Tibial artery (tissue), 4 donors: ENCODE results near the gene POT1.

ENCODE experiments used
- DNase-seq, 2 donors: peaks; one replicate each; pipeline ENCODE4 v3.0.0-alpha.2; 2019
- H3K27ac ChIP-seq, 2 donors: fragments of 200-600 bp; sonication (generic) in 1 of 2; 1 replicate in 1 of 2; 2 replicates in 1 of 2; pipeline ENCODE4 v1.5.1; 2018 to 2019; ENCODE audit warnings: mild to moderate bottlenecking in 1 of 2
- H3K27me3 ChIP-seq, 2 donors: fragments of 200-600 bp; sonication (generic) in 1 of 2; one replicate each; pipeline versions ENCODE4 v1.5.1 to v1.6.0; 2016 to 2019
- H3K36me3 ChIP-seq, 3 donors: fragments of 200-600 bp; sonication (generic) in 2 of 3; one replicate each; pipeline ENCODE4 v1.5.1; 2016 to 2019; ENCODE audit warnings: mild to moderate bottlenecking in 2 of 3
- H3K4me1 ChIP-seq, 4 donors: fragments of 200-600 bp; sonication (generic) in 2 of 4; 1 replicate in 3 of 4; 2 replicates in 1 of 4; pipeline ENCODE4 v1.5.1; 2016 to 2019
- H3K4me3 ChIP-seq, 2 donors: fragments of 200-600 bp; sonication (generic) in 1 of 2; 1 replicate in 1 of 2; 2 replicates in 1 of 2; pipeline ENCODE4 v1.5.1; 2018 to 2019; ENCODE audit warnings: mild to moderate bottlenecking in 2 of 2
- H3K9me3 ChIP-seq, 3 donors: fragments of 200-600 bp; sonication (generic) in 1 of 3; one replicate each; pipeline ENCODE4 v1.5.1; 2016 to 2019
- intact Hi-C: fragments of 100-400 bp; cut with DNase I; formaldehyde crosslinking; loops from one replicate; pipeline ENCODE4 v1.15.0; 2023; ENCODE audit warnings: low total_unique reads
- TF ChIP-seq, protein P1 (sequence below), 2 experiments: fragments of 200-600 bp in 1 of 2; fragments of 450-650 bp in 1 of 2; IDR thresholded peaks; one replicate each; pipeline ENCODE4 v1.5.1; 2017 to 2019; ENCODE audit warnings: antibody characterized with exemption in 2 of 2, mild to moderate bottlenecking in 1 of 2, moderate library complexity in 1 of 2

The POT1 gene

DNA sequence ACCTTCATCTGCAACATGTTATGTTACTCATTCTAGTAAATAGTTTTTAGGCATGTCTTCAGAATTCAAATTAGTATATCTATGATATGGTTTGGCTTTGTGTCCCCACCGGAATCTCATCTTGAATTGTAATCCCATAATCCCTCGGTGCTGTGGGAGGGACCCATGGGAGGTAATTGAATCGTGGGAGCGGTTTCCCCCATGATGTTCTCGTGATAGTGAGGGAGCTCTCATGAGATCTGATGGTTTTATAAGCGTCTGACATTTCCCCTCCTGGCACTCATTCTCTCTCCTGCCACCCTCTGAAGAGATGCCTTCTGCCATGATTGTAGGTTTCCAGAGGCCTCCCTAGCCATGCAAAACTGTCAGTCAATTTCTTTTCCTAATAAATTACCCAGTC, 143.6 kb downstream of the POT1 start:
- TF ChIP-seq, protein P1, sequence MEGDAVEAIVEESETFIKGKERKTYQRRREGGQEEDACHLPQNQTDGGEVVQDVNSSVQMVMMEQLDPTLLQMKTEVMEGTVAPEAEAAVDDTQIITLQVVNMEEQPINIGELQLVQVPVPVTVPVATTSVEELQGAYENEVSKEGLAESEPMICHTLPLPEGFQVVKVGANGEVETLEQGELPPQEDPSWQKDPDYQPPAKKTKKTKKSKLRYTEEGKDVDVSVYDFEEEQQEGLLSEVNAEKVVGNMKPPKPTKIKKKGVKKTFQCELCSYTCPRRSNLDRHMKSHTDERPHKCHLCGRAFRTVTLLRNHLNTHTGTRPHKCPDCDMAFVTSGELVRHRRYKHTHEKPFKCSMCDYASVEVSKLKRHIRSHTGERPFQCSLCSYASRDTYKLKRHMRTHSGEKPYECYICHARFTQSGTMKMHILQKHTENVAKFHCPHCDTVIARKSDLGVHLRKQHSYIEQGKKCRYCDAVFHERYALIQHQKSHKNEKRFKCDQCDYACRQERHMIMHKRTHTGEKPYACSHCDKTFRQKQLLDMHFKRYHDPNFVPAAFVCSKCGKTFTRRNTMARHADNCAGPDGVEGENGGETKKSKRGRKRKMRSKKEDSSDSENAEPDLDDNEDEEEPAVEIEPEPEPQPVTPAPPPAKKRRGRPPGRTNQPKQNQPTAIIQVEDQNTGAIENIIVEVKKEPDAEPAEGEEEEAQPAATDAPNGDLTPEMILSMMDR (IDR thresholded peaks at IDR 0.05): no peak
- no peaks in the 10 kb centered on the region for H3K27me3 ChIP-seq
- intact Hi-C loops: no loop called here

DNA sequence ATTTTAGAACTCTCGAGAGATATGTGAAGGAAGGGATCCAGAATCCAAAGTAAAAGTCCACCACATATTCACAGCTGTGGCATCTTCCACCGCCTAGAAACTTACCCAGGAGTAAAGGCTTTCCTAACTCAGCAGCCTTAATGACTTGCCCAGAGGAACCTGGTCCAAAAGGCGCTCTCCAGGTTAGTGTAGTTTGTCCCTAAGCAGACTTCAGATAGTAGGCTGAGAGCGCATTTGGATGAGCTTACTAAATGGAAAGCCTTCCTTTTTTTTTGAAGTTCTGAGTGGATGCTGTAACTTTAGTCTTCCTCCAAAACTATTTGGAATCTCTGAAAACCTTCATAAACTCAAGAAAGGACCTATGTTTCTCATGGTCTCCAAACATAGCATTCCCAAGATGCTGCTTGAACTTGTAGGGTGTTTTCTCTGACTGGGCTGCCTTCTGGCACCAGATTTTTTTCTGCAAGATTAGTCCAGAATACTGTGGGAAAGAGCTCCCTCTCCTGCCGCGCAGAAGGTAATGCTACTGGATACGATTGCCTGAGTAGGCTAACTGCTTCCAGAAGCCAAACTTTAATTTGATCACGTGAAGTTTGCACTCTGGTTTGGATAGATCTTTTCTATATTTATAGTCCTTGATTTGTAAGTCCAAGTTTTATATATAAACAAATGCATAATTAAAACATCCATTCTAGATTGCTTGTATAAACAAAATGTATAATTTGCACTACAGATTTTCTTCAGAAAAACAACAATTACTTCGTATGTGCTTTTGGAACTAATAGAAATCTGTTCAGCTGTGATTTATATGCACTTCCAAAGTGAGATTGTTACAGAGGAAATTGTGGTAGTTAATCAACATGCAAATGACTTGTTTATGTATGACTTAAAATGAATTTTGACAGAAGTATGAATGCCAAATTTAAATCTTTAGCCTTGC, 144.5 kb downstream of the POT1 start:
- no peaks in the 10 kb centered on the region for H3K27me3 ChIP-seq
- H3K4me3 ChIP-seq: no peak overlapping the region
- DNase-seq: no peak
- peaks cover 0 to under 1% (median 0%) of the 10 kb centered on the region in 4 donors for H3K4me1 ChIP-seq
- H3K36me3 ChIP-seq: no peaks in the 10 kb centered on the region
- TF ChIP-seq, protein P1 (IDR thresholded peaks at IDR 0.05): peak; percentile 63 to 69
- no peaks in the 10 kb centered on the region for H3K9me3 ChIP-seq
- intact Hi-C loops: no loop called here
- no peak overlapping the region for H3K27ac ChIP-seq

More for the DNA sequence above, 143.6 kb downstream of the POT1 start:
- no peak overlapping the region for H3K27ac ChIP-seq
- H3K4me3 ChIP-seq: no peak overlapping the region
- no peaks in the 10 kb centered on the region for H3K36me3 ChIP-seq
- no peak for DNase-seq
- no peaks in the 10 kb centered on the region for H3K9me3 ChIP-seq
- H3K4me1 ChIP-seq: peaks cover 0 to 9% (median 0%) of the 10 kb centered on the region in 4 donors

DNA sequence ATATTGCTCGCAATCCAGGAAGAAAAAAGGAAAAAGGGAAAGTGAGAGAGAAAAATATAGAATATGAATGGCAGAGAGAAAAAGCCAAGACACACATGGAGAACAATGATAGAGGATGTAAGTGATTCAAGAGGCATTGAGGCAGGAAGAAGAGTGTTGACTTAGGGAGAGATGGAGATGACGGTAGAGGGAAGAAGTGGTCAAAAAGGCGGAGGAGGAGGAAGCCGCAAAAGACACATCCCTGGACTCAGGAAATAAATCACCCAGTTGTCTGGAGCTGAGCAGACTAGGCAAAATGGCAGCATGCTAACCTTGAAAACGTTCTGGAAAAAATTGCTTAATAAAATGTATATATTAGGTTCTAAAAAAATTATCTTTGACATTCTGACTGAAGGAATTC, 146.4 kb downstream of the POT1 start:
- TF ChIP-seq, protein P1 (IDR thresholded peaks at IDR 0.05): no peak

DNA sequence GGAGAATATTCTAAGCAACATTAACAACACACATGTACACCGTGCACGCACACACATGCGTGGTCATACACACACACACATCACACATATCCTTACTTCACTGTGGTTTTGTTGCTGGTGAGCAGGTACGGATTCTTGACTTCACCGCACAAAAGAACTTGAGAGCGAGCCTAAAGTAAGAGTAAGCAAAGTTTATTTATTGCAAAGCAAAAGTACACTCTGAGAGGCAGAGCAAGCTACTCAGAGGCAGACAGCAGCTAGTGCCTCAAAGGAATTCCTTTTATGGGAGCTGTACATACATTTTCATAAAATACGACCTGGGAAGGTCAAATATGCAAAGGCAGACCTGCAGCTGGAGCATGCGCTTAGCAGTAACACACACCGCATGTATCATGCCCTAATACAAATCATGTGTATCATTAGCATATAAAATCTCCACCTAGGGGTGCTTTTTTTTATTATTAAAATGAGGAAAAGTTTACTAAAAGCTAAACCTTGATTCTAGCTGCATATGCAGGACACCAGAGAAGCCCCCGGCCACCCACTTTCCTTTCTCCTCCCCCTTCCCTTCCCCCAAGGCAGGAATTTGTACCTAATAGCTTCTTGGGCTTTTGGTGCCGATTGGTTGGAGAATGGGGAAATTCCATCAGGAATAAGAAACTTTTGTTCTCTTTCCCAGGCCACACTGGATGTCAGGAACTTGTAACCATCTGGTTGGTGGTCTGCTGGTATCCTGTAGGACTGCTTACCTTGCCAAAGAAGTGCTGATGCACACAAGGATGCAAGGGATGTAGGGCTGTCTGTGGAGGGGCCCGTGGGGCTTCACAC, 147.5 kb downstream of the POT1 start:
- no peaks in the 10 kb centered on the region for H3K27me3 ChIP-seq
- TF ChIP-seq, protein P1 (IDR thresholded peaks at IDR 0.05): no peak
- H3K9me3 ChIP-seq: no peaks in the 10 kb centered on the region
- no peaks in the 10 kb centered on the region for H3K4me1 ChIP-seq
- no peak overlapping the region for H3K4me3 ChIP-seq
- H3K27ac ChIP-seq: no peak overlapping the region
- intact Hi-C loops: no loop called here
- no peak for DNase-seq
- no peaks in the 10 kb centered on the region for H3K36me3 ChIP-seq

More for the DNA sequence above, 146.4 kb downstream of the POT1 start:
- Histone ChIP-seq H3K27ac (no peak overlapping the region), H3K9me3 (no peaks in the 10 kb centered on the region), H3K27me3 (no peaks in the 10 kb centered on the region), H3K36me3 (no peaks in the 10 kb centered on the region), H3K4me1 (no peaks in the 10 kb centered on the region), H3K4me3 (no peak overlapping the region)
- DNase-seq: no peak
- intact Hi-C loops: no loop called here

DNA sequence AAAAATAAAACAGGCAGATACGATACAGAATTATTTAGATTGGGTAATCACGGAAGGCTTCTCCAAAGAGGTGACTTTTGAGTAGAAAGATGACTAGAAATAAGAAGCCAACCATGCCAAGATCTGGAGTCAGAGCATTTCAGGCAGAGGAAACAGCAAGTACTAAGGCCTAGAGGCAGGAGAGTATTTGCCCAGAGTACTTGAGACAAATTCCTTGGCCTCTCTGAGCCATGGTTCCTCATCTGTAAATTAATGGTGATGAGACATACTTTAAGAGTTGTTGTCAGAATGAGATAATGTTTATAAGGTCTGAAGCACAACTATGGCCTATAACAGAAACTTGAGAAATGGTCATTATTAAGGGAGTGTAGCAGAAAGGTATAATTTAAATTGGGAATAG, 148.2 kb downstream of the POT1 start:
- H3K27ac ChIP-seq: no peak overlapping the region
- no peak overlapping the region for H3K4me3 ChIP-seq
- intact Hi-C loops: no loop called here
- no peaks in the 10 kb centered on the region for H3K4me1 ChIP-seq
- H3K9me3 ChIP-seq: no peaks in the 10 kb centered on the region
- H3K27me3 ChIP-seq: peaks cover 0 to 5% of the 10 kb centered on the region in 2 donors
- TF ChIP-seq, protein P1 (IDR thresholded peaks at IDR 0.05): no peak
- DNase-seq: no peak
- no peaks in the 10 kb centered on the region for H3K36me3 ChIP-seq
